Fibroblast of villous mesenchyme (primary cell): ENCODE data around the gene DMAP1. TPM values are rescaled to one million over a fixed set of nuclear protein-coding genes. Genes with fewer than 3 reads are reported as not detected.

Source experiments
- DNase-seq: peaks from one replicate; pipeline ENCODE4 v3.0.0-alpha.2; 2010; ENCODE audit warnings: low read depth
- H3K4me3 ChIP-seq: 2 replicates; pipeline ENCODE4 v1.5.1; 2011; ENCODE audit warnings: low read depth, mild to moderate bottlenecking, low read length
- total RNA-seq: library from RNA; depleted of rRNA; stranded (reverse); fragments of >200 nt; gene quantifications from 2 replicates; pipeline ENCODE4 v1.2.3, GENCODE V29; 2012
- TF ChIP-seq, protein P1 (sequence below): IDR thresholded peaks from 2 replicates; pipeline ENCODE4 v1.5.1; 2012; ENCODE audit warnings: low read depth, mild to moderate bottlenecking, low read length; ENCODE audit not compliant: insufficient read depth

Gene DMAP1
- total RNA-seq, 1 donor = 14.7 TPM

DNA sequence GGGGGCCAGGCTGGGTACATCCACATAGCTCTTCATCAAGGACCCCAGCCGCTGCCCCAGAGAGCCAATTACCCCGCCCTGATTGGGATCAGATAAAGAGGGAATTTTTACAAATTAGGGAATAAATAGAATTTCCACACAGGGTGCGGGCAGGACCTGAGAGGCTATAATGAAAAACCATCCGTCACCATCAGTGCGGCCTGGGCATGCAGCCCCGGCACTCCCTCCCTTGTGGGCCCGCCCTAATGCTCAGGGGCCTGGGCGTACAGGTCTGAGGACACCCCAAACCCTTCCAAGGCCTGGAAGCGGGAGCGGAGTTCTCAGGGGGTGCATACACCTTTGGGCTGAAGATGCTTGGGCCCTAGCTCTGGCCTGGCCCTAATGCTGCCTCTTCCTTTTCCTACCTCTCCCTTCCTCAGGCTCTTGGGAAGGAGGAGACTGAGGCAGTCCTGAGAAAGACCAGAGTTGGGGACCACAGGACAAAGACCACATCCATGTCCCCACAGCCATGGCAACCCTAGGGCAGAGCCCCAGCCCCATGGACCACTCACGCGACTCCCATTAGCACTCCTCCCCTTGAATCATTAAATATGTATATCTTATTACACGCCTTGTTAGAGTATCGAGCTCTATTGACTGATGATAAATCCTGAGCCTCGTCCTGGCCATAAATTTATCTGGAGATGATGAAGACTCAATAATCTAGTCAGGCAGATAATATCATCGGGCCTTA is 16.3 kb downstream of the DMAP1 start:
- TF ChIP-seq, protein P1, sequence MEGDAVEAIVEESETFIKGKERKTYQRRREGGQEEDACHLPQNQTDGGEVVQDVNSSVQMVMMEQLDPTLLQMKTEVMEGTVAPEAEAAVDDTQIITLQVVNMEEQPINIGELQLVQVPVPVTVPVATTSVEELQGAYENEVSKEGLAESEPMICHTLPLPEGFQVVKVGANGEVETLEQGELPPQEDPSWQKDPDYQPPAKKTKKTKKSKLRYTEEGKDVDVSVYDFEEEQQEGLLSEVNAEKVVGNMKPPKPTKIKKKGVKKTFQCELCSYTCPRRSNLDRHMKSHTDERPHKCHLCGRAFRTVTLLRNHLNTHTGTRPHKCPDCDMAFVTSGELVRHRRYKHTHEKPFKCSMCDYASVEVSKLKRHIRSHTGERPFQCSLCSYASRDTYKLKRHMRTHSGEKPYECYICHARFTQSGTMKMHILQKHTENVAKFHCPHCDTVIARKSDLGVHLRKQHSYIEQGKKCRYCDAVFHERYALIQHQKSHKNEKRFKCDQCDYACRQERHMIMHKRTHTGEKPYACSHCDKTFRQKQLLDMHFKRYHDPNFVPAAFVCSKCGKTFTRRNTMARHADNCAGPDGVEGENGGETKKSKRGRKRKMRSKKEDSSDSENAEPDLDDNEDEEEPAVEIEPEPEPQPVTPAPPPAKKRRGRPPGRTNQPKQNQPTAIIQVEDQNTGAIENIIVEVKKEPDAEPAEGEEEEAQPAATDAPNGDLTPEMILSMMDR = no peak
- no peak overlapping the region for H3K4me3 ChIP-seq
- no peak for DNase-seq

DNA sequence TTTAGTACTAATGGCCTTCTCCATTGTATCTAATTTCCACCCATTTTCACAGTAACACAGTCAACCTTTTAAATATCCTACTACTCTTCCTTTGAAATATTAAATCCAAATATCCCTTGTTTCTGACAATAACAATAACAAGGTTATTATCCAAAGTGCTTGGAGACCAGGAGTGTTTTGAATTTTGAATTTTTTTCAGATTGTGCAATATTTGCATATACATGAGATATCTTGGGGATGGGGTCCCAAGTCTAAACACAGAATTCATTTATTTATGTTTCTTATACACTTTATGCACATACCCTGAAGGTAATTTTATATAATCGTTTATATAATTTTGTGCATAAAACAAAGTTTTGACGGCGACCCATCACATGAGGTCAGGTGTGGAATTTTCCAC is 17.5 kb downstream of the DMAP1 start:
- TF ChIP-seq, protein P1 = no peak
- H3K4me3 ChIP-seq = no peak overlapping the region
- DNase-seq = no peak

DNA sequence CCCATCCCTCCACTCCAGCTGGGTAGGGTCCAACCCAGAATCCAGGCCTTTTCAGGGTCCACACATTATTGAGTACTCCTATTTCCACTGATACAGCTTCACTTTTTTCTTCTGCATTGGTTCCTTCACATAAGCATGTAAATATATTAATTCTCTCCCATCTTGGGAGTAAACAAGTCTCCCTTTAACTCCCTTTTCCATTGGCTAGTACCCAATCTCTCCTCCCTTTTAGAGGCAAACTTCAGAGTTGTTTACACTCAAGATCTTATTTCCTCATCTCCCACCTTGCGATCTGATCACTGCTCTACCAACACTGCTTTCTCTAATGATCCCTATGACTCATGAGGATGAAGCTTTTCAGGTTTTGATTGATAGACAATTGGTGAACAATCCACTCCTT is 20.3 kb downstream of the DMAP1 start:
- DNase-seq = no peak
- TF ChIP-seq, protein P1 = no peak
- H3K4me3 ChIP-seq = no peak overlapping the region

DNA sequence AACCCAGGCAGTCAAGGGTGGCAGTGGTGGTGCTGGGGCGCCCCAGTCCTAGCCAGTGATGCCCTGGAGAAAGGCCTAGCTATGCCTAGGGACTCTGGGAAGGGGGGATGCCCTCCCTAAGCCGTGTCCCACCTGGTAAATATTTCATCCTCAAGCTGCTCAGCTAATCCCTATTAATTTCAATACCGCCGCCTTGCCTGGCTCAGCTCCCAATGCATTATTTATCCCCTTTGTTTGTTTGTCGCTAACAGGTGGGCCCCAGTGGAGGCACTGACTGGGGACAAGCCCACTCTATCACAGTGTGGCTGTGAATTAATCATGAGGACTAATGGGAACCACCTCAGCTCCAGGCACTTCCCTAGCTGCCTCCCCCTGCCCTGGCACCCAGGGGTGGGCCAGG is 22.5 kb downstream of the DMAP1 start:
- H3K4me3 ChIP-seq = no peak overlapping the region
- no peak for DNase-seq

DNA sequence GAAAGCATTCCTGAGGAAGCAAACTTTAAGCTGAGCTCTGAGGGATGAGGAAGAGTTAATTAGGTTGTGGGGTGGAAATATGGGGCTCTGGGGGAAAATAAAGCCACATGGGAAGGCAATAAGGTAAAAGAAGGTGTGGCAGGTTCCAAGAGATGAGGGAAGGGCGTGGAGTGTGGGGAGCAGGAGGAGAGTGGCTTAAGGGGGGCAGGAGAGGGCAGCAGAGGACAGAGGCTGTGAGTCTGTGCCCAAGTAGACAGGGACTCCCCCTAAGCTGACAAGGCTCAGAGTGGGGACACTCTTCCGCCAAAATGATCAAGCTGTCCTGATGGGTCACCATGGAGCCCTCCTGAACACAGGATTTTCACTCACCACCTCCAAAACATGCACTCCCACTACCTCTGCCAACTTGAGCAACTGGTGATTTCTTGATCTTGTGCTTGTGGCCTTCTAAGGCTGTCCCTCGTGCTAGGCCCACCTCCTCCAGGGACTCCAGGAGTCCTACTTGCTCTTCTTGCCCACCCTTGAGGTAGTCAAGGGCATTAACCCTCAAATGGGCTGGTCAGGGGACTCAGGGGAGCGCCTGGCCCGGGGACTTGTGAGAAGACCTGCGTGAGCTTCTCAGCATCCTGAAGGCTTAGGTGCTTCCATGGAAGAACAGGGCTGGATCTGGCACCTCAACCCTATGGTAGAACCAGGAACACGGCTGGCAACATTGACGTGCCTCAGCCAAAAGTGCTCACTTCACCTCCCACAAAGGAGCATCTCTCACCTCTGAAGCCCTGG is 23.4 kb downstream of the DMAP1 start:
- no peak overlapping the region for H3K4me3 ChIP-seq
- DNase-seq = no peak
- TF ChIP-seq, protein P1 = no peak

More for the DNA sequence above, 22.5 kb downstream of the DMAP1 start:
- TF ChIP-seq, protein P1 = no peak

DNA sequence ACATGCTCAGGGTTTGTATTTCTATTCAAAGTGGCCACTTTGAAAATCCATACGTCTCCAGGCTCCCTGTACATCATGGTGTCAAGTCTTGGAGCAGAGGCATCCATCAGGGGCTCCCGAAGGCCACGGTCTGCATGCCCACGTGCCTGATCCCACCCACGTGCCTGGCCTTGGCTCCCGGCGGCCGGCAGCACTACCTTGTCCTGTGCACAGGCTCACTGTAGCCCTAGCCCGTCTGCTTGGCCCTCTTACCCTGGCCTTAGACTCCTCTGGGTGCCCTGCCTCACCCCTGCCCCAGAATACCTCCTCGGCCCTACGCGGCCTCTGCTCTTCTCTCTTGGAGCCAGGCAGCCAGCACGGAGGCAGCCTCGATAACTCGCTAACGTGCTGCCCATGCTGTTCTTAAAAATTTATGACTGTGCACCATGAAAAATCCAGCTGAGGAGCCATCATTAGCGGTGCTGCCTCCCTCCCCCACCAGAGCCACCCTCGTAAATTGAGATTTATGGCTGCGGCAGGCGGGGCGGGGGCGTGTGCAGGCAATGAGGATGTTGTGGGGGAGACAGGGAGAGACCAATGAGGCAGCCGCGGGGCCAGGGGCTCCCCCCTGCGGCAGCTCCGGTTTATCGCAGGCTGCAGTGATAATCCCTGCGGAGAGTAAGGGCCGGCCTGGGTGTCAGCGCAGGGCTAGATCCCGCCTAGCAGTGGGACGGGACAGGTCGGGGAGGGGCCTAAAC is 24.6 kb downstream of the DMAP1 start:
- H3K4me3 ChIP-seq = peak overlapping the region; percentile 10

More for the DNA sequence above, 24.6 kb downstream of the DMAP1 start:
- DNase-seq = peak; percentile 95
- TF ChIP-seq, protein P1 = peak; percentile 81
